DND-41 (cell line): Measurements from ENCODE around the gene RARRES1.

ENCODE experiments used
- EZH2 ChIP-seq: IDR thresholded peaks from 3 replicates; pipeline ENCODE4 v1.6.1; 2012; ENCODE audit warnings: borderline replicate concordance, low read depth, mild to moderate bottlenecking, moderate library complexity, low read length, inconsistent platforms; ENCODE audit not compliant: severe bottlenecking
- TF ChIP-seq, protein P1 (sequence below): IDR thresholded peaks from 2 replicates; pipeline ENCODE4 v1.5.1; 2012; ENCODE audit warnings: borderline replicate concordance, low read length, moderate library complexity, mild to moderate bottlenecking; ENCODE audit not compliant: poor library complexity, severe bottlenecking; ENCODE audit errors: extremely low read depth

GRCh38 chr3:158769952-158770740 lies 37.9 kb upstream of the RARRES1 start:
- TF ChIP-seq, protein P1, sequence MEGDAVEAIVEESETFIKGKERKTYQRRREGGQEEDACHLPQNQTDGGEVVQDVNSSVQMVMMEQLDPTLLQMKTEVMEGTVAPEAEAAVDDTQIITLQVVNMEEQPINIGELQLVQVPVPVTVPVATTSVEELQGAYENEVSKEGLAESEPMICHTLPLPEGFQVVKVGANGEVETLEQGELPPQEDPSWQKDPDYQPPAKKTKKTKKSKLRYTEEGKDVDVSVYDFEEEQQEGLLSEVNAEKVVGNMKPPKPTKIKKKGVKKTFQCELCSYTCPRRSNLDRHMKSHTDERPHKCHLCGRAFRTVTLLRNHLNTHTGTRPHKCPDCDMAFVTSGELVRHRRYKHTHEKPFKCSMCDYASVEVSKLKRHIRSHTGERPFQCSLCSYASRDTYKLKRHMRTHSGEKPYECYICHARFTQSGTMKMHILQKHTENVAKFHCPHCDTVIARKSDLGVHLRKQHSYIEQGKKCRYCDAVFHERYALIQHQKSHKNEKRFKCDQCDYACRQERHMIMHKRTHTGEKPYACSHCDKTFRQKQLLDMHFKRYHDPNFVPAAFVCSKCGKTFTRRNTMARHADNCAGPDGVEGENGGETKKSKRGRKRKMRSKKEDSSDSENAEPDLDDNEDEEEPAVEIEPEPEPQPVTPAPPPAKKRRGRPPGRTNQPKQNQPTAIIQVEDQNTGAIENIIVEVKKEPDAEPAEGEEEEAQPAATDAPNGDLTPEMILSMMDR = no peak
- no peak for TF ChIP-seq EZH2
